HG03565 (cell line): ENCODE results near the gene PTPN1.

Experiments used
- ATAC-seq: cut with Tn5 transposase; IDR thresholded peaks from one replicate; pipeline ENCODE4 v1.9.1; 2021; ENCODE audit warnings: mild to moderate bottlenecking, moderate library complexity; ENCODE audit not compliant: unreplicated experiment

Gene PTPN1

GRCh38 chr20:50572938-50573777 lies 63.0 kb downstream of the PTPN1 start:
- no peak for ATAC-seq

GRCh38 chr20:50574108-50574507 lies 63.9 kb downstream of the PTPN1 start:
- ATAC-seq: no peak

GRCh38 chr20:50574586-50574985 lies 64.4 kb downstream of the PTPN1 start:
- ATAC-seq: no peak

DNA sequence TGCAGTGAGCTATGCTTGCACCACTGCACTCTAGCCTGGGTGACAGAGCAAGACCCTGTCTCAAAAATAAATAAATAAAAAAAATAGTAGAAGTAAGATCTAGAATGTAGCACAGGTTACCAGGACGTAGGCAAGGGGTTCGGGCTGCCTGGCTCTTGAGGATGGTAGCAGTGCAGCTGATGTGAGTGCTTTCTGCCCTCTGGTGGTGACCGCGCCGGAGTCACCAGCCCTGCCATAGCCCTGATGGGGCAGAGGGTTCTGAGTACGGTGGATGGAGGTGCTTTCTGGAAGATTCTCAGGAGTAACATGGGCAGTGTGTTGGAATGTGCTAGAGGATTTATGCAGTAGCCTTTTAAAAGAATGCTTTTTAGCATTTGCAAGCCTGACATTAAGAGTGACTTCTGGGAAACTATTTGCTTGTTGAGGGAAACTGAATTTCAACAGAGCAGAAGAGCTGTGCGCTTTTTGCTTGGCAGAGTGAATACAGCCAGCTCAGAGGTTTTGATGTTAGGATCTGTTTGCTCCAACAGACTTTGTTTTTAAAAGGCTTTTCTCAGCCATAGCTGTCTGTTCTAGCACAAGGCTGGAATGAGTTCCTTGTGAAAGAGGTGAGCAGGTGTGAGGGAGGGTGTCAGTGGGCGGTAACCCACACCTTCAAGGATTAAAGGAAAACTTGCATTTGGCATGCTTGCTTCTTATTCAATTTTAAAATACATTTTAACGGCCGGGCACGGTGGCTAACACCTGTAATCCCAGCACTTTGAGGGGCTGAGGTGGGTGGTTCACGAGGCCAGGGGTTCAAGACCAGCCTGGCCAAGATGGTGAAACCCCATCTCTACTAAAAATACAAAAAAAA lies 65.9 kb downstream of the PTPN1 start:
- ATAC-seq: no peak

DNA sequence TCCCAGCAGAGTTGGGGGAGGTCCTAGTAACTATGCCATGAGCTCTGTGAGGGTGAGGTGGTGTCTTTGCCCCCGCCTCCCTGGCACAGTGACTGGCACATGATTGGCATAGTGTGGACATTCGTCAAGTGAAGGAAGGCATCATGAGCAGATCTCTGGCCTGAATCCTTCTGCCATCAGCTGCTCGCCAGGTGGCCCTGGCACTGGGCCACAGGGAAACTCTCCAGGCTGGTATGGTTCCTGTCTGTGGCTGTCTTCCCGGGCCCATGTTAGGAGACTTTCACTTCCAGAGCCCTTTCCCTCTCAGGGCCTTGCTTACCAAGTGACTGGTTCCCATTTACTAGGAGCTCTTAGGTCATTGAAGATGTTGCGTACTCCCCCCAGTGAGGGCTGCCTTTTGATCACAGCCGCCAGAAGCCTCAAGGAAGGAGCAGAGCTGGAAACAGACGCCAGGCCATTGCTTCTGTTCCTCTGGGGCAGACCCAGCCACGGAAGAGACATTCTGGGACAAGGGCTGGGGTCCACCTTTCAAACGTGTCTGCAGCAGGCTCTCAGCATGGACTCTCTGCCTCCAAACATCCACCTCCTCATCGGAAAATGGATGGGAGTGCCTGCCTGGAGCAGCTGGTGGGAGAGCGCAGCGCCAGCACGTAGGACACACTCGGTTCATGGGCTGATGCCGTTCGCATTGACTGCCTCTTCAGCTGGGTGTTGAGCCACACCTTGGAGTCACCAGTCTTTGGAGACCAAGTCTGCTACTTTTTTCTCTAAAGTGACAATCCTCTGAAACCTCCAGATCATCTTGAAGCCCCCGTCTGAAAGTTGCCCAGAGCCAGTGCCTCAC lies 67.2 kb downstream of the PTPN1 start:
- no peak for ATAC-seq

DNA sequence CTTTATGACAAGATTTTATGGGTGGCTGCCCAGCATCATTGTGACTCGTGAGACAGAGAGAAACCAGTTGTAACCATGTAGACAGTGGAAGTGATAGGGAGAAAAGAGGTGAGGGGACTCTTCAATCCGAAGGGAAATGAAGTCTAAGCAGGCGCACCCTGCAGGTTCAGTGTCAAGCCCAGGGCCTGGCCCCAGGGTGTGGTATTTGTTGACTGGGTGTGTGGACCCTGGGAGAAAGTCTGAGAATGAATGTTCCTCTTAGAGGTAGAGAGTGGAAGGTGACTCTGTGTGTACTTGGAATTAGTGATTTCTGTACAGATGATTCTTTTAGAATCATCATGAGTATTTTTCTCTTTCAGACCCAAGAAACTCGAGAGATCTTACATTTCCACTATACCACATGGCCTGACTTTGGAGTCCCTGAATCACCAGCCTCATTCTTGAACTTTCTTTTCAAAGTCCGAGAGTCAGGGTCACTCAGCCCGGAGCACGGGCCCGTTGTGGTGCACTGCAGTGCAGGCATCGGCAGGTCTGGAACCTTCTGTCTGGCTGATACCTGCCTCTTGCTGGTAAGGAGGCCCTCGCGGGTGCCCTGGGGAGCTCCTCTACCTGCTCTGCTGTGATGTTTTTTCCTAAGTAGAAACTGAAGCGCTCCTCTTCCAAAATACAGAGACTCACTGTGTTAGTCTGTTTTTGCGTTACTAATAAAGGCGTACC lies 68.0 kb downstream of the PTPN1 start:
- no peak for ATAC-seq

GRCh38 chr20:50578778-50579165 lies 68.6 kb downstream of the PTPN1 start:
- no peak for ATAC-seq

DNA sequence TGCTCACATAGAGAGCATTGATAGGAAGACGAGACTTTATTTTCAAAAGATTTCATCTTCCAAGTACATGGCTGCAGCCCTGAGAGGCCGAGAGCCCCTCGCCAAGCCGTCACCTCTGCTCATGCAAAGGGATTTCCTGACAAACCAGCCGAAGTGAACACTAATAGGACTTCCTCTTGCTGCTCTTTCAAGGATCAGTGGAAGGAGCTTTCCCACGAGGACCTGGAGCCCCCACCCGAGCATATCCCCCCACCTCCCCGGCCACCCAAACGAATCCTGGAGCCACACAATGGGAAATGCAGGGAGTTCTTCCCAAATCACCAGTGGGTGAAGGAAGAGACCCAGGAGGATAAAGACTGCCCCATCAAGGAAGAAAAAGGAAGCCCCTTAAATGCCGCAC lies 69.3 kb downstream of the PTPN1 start:
- no peak for ATAC-seq

DNA sequence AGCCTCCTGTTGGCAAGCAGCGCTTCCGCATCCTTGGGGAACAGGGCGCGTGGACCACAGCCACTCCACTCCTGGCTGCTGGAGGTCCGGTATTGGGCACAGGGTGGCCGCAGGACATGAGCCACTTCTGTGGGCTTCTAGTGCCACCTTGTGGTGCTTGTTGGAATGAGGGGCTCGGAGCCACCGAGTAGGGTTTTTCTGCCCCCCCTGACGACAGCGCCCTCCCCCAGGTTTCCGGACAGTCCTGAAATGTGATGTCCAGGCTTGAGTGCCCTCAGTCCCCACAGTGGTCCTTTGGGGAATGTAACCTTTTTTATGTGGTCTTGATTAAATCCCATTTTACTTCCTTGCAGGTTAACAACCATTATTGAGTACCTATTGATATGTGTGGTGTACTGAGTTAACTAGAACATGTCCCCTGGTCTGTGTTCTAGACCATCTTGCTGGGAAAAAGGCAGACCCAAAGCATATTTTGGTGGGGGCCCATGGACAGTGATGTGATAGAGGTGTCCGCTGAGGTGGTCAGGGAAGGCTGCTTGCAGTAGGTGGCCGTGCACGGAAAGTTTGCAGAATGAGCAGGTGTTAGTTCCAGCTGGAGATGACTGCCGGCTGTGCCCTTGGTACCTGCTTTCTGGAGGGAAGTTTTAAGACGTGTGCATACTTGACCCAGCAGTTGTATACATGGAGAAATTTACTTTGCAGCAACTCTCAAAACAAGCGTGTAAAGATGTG lies 70.0 kb downstream of the PTPN1 start:
- no peak for ATAC-seq

DNA sequence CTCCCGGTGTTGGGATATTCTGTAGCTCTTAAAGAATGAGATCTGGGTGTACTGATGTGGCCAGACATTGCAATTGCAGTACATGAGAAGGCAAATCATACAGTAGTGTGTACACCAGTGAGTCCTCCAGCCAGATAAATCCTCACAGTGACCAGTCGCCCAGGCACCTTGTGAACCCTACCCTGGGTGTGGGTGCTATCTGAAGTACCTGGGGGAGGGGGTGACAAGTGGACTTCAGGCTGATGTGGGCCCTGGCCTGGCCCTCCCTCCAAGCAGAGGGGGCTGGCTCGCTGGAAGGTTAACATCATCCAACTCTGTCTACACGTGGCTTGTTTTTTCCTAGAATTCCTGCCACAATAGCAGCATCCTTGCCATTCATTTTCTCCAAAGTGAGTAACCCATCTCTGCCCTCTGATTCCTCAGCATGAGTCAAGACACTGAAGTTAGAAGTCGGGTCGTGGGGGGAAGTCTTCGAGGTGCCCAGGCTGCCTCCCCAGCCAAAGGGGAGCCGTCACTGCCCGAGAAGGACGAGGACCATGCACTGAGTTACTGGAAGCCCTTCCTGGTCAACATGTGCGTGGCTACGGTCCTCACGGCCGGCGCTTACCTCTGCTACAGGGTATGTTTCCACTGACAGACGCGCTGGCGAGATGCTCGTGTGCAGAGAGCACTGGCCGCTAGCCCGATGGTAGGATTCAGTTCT lies 70.8 kb downstream of the PTPN1 start:
- no peak for ATAC-seq

GRCh38 chr20:50582092-50582491 lies 71.9 kb downstream of the PTPN1 start:
- ATAC-seq: no peak

GRCh38 chr20:50582591-50583234 lies 72.5 kb downstream of the PTPN1 start:
- no peak for ATAC-seq

- ATAC-seq: no peak
Observed at GRCh38 chr20:50583442-50584150, 73.4 kb downstream of the PTPN1 start.

DNA sequence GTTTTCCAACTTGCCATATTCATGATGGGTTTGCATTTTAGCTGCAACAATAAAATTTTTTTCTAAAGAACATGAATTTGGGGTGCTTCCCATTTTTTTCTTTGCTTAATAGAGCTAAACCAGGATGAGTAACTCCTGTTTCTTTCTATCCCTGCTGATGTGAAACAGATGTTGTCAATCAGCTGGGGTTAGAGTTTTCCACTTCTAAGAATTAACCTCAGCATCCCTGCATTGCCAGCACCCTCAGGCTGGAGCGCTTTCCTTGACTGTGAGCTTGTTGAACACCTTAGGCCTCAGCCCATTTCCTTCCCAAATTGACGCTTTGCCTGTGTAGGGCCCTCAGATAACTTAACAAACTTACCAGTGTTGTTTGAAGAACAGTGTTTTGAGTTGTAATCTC lies 74.5 kb downstream of the PTPN1 start:
- ATAC-seq: no peak

DNA sequence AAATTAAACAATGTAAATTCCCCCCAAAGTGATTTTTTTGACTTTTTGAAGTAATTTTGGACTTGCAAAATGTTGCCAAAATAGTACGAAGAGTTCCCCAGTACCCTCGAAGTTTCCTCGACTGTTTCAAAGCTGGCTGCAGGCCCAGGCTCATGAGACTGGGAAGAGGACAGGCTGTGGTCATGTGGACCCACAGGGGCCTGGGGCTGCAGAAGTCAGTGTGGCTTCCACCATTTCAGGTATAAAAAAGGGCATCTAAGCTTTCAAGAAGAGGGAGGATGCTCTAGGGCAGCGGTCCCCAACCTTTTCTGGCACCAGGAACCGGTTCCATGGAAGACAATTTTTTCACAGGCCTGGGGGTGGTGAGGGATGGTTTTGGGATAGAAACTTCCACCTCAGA lies 75.0 kb downstream of the PTPN1 start:
- no peak for ATAC-seq

DNA sequence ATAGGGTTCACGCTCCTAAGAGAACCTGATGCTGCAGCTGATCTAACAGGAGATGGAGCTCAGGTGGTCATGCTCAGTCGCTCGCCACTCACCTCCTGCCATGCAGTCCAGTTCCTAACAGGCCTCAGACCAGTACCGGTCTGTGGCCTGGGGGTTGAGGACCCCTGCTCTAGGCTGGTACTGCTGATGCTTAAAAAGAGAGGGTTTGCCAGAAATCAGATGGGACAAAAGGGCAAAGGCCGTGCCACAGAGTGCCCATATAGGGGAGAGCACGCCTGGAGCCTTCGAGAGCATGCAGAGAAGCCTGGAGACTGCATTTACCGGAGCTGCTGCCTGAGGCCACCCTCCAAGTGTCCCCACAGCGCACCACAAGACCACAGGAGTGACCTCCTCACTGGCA lies 75.5 kb downstream of the PTPN1 start:
- ATAC-seq: no peak

DNA sequence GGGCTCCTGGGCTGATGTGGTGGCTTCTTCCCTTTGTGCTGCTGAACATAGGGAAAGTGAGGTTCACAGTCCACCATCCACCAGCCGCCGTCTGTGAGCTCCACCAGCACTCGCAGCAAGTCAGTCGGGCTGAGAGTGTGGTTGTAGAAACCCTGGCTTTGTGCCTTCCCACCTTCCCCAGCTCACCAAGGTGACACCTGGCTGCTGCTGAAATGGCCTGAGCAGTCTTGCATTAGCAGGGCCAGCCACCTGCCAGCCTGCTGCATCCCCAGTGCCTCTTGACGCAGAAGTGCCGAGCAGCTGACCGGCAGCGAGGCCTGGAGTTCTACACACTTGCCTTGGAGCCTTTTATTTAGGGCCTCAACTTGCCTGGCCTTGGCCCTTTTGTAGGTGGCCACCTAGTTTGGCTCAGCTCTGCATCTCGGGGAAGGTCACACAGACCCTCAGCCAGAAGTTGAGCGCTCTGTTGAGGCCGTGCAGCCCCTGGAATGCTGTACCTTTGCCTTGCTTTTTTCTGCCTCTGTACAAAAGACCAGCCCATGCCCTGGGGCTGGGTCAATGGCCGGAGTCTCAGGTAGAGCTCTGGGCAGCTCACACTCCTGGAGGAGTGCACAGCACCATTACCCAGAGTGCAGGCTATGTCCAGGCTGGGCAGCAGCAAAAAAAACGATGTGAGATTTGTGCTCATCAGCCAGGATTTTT lies 76.5 kb downstream of the PTPN1 start:
- ATAC-seq: no peak
